ENCODE data around the gene ERGIC3.

The ERGIC3 gene

DNA sequence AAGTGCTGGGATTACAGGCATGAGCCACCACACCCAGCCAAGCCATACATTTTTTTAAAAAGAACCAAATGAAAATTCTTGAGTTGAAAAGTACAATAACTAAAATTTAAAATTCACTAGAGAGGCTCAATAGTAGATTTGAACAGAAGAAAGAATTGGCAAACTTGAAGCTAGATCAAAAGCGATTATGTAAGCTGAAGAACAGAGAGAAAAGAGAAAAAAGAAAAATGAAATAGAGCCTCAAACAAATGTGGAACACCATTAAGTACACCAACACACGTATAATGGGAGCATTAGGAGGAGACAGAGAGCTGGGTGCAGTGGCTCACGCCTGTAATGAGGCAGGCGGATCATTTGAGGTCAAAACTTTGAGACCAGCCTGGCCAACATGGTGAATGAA is 31.0 kb downstream of the ERGIC3 start:
- no peak overlapping the region for H3K4me2 ChIP-seq (ENCODE audit: low read length)
- TF ChIP-seq, protein P1, sequence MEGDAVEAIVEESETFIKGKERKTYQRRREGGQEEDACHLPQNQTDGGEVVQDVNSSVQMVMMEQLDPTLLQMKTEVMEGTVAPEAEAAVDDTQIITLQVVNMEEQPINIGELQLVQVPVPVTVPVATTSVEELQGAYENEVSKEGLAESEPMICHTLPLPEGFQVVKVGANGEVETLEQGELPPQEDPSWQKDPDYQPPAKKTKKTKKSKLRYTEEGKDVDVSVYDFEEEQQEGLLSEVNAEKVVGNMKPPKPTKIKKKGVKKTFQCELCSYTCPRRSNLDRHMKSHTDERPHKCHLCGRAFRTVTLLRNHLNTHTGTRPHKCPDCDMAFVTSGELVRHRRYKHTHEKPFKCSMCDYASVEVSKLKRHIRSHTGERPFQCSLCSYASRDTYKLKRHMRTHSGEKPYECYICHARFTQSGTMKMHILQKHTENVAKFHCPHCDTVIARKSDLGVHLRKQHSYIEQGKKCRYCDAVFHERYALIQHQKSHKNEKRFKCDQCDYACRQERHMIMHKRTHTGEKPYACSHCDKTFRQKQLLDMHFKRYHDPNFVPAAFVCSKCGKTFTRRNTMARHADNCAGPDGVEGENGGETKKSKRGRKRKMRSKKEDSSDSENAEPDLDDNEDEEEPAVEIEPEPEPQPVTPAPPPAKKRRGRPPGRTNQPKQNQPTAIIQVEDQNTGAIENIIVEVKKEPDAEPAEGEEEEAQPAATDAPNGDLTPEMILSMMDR (IDR thresholded peaks at IDR 0.05; ENCODE audit: low read depth, low read length, poor library complexity, severe bottlenecking), result no peak
- no peak for TF ChIP-seq EZH2phosphoT487 (IDR thresholded peaks at IDR 0.05; ENCODE audit: borderline replicate concordance, low read length)

DNA sequence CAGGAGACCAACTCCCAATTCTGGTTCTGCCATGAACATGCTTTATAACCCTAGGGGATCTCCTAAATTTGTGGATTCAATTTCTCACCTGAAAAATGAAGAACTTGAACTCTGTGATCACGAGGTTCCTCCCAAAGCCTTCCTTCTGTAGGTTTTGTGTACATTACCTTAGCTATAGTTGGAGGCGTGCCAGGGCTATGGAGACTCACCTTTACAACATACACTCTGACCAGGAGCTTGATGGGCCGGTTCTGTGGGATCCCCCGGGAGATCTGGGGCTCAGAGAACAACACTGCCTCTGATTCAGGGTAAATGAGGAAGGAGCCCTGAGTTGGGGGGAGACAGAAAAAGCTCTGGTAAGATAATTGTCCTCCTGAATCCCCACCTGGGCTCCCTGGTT is 34.1 kb downstream of the ERGIC3 start:
- no peaks in the 10 kb centered on the region for H3K9me2 ChIP-seq (replicated peaks; ENCODE audit: control insufficient read depth, low read length)
- peaks cover 7% of the 10 kb centered on the region; the same call in 1 of the 2 replicates for H3K27me3 ChIP-seq (ENCODE audit: control insufficient read depth, low read length)
- TF ChIP-seq, protein P1 (IDR thresholded peaks at IDR 0.05; ENCODE audit: low read depth, low read length, poor library complexity, severe bottlenecking), result no peak
- no peak for TF ChIP-seq EZH2phosphoT487 (IDR thresholded peaks at IDR 0.05; ENCODE audit: borderline replicate concordance, low read length)
- no peaks in the 10 kb centered on the region for H3K36me3 ChIP-seq (ENCODE audit: control insufficient read depth, low read length)
- H3K79me2 ChIP-seq (ENCODE audit: control insufficient read depth, low read length), result no peaks in the 10 kb centered on the region
- H3K4me3 ChIP-seq (ENCODE audit: low read length), result no peak overlapping the region
- no peak overlapping the region for H3K27ac ChIP-seq (ENCODE audit: low read depth, low read length)
- no peak overlapping the region for H3K4me2 ChIP-seq (ENCODE audit: low read length)
- H4K20me1 ChIP-seq (ENCODE audit: control insufficient read depth, insufficient read depth, low read depth, low read length), result no peaks in the 10 kb centered on the region
- no peaks in the 10 kb centered on the region for H3K4me1 ChIP-seq (ENCODE audit: control insufficient read depth, low read length)
- H3F3A ChIP-seq (ENCODE audit: control insufficient read depth, insufficient read depth), result no peaks in the 10 kb centered on the region
- H3K9me3 ChIP-seq (ENCODE audit: control insufficient read depth, insufficient read depth, low read length), result no peaks in the 10 kb centered on the region

More for the DNA sequence above, 31.0 kb downstream of the ERGIC3 start:
- Histone ChIP-seq H4K20me1 (ENCODE audit: control insufficient read depth, insufficient read depth, low read depth, low read length) (no peaks in the 10 kb centered on the region), H3K27me3 (ENCODE audit: control insufficient read depth, low read length) (peaks cover 7% of the 10 kb centered on the region; the same call in 1 of the 2 replicates), H3F3A (ENCODE audit: control insufficient read depth, insufficient read depth) (no peaks in the 10 kb centered on the region), H3K9me2 (replicated peaks; ENCODE audit: control insufficient read depth, low read length) (no peaks in the 10 kb centered on the region), H3K4me3 (ENCODE audit: low read length) (no peak overlapping the region), H3K36me3 (ENCODE audit: control insufficient read depth, low read length) (no peaks in the 10 kb centered on the region), H3K4me1 (ENCODE audit: control insufficient read depth, low read length) (no peaks in the 10 kb centered on the region), H3K27ac (ENCODE audit: low read depth, low read length) (no peak overlapping the region), H3K79me2 (ENCODE audit: control insufficient read depth, low read length) (no peaks in the 10 kb centered on the region), H3K9me3 (ENCODE audit: control insufficient read depth, insufficient read depth, low read length) (no peaks in the 10 kb centered on the region)

DNA sequence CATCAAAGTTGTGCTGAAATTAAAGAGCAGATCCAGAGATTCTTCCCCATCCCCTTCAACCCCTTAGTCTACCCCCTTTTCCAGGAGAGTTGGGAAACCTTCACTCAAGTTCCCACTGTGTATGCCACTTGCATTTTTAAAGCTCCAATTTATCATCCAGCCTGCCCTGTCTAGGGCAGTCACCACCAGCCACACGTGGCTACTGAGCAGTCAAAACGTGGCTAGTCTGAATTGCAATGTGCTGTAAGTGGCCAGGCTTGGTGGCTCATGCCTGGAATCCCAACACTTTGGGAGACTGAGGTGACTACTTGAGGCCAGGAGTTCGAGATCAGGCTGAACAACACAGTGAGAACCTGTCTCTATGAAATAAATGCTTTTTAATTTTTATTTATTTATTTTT is 34.9 kb downstream of the ERGIC3 start:
- H3K4me2 ChIP-seq (ENCODE audit: low read length), result no peak overlapping the region
- H3F3A ChIP-seq (ENCODE audit: control insufficient read depth, insufficient read depth), result no peaks in the 10 kb centered on the region
- no peaks in the 10 kb centered on the region for H3K9me2 ChIP-seq (replicated peaks; ENCODE audit: control insufficient read depth, low read length)
- H3K4me1 ChIP-seq (ENCODE audit: control insufficient read depth, low read length), result no peaks in the 10 kb centered on the region
- peaks cover 7% of the 10 kb centered on the region; the same call in 1 of the 2 replicates for H3K27me3 ChIP-seq (ENCODE audit: control insufficient read depth, low read length)
- H3K36me3 ChIP-seq (ENCODE audit: control insufficient read depth, low read length), result no peaks in the 10 kb centered on the region
- H3K27ac ChIP-seq (ENCODE audit: low read depth, low read length), result no peak overlapping the region
- no peaks in the 10 kb centered on the region for H4K20me1 ChIP-seq (ENCODE audit: control insufficient read depth, insufficient read depth, low read depth, low read length)
- H3K4me3 ChIP-seq (ENCODE audit: low read length), result no peak overlapping the region
- no peak for TF ChIP-seq EZH2phosphoT487 (IDR thresholded peaks at IDR 0.05; ENCODE audit: borderline replicate concordance, low read length)
- TF ChIP-seq, protein P1 (IDR thresholded peaks at IDR 0.05; ENCODE audit: low read depth, low read length, poor library complexity, severe bottlenecking), result no peak
- H3K79me2 ChIP-seq (ENCODE audit: control insufficient read depth, low read length), result no peaks in the 10 kb centered on the region
- H3K9me3 ChIP-seq (ENCODE audit: control insufficient read depth, insufficient read depth, low read length), result no peaks in the 10 kb centered on the region
